Mesodermal cell (in vitro differentiated cells): ENCODE measurements around the gene SERHL2.

ENCODE experiments used
- H3K27ac ChIP-seq: 2 replicates; pipeline ENCODE4 v1.7.0; 2013; ENCODE audit warnings: mild to moderate bottlenecking, low read depth, low read length, moderate library complexity; ENCODE audit not compliant: severe bottlenecking
- H3K36me3 ChIP-seq: 2 replicates; pipeline ENCODE4 v1.7.1; 2013; ENCODE audit warnings: mild to moderate bottlenecking, low read length, moderate library complexity; ENCODE audit not compliant: control insufficient read depth, insufficient read depth
- H3K4me1 ChIP-seq: one replicate; pipeline ENCODE4 v1.7.1; 2013; ENCODE audit warnings: mild to moderate bottlenecking, low read length; ENCODE audit not compliant: insufficient read depth, control insufficient read depth, poor library complexity, severe bottlenecking
- H3K4me3 ChIP-seq: 2 replicates; pipeline ENCODE4 v1.7.0; 2013; ENCODE audit warnings: low read length, control low read depth, mild to moderate bottlenecking; ENCODE audit not compliant: insufficient read depth, poor library complexity, severe bottlenecking; ENCODE audit errors: extremely low read depth
- H3K9me3 ChIP-seq: 2 replicates; pipeline ENCODE4 v1.7.1; 2013; ENCODE audit warnings: mild to moderate bottlenecking, low read length, moderate library complexity; ENCODE audit not compliant: control insufficient read depth
- WGBS, 2 experiments: methylation state at CpG; one replicate each; pipeline ENCODE4 v1.1.5; 2013; ENCODE audit warnings: missing lambda C conversion rate in 2 of 2; ENCODE audit not compliant: insufficient coverage in 2 of 2; 5-methylcytosine and 5-hydroxymethylcytosine counted together

The SERHL2 gene

GRCh38 chr22:42617155-42617983, 63.6 kb downstream of the SERHL2 start:
- no peaks in the 10 kb centered on the region for H3K9me3 ChIP-seq
- no peak overlapping the region for H3K4me3 ChIP-seq
- H3K4me1 ChIP-seq = peaks cover 14% of the 10 kb centered on the region
- no peak overlapping the region for H3K27ac ChIP-seq
- WGBS, 2 experiments = 83 to 90% methylated on average over 13 to 20 of the region's 20 CpGs
- peaks cover 29% of the 10 kb centered on the region for H3K36me3 ChIP-seq

DNA sequence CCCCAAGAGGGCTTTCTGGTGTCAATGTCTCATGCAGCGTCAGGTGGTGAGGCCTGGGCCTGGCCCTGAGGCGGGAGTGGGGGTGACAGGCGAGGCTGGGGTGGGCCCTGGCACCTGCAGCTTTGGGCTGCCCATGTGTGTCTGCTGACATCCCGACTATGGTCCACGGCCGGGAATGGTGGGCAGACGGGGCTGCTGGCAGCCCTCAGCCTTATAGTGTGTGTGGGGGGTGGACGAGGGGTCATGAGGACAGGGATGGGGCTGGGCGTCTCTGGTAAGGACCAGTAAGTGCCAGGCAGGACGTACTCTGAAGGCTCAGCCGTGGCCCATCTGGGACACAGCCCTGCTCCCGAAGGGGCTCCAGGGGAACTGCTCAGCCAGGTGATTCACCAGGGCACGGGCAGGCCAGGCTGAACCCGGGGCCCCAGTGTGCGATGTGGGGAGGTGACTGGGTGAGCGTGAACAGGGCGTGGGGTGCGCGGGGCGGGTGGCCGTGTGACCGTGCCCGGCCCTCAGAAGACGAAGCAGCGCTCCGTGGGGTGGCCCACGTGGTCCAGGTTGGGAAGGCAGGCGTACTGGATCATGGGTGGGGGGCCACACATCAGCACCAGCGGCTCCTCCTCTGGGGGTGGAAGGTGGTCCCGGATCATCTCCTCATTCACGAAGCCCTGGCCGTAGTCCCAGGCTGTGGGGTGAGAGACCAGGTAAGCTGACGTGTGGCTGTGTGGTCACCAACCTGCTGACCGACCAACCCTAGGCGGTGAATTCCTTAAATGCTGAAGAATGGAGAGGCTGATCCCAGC, 65.7 kb downstream of the SERHL2 start:
- Histone ChIP-seq H3K4me1 (peaks cover 8% of the 10 kb centered on the region), H3K27ac (no peak overlapping the region)
- 97% methylated on average over 27 to 35 of the region's 35 CpGs for WGBS, 2 experiments

DNA sequence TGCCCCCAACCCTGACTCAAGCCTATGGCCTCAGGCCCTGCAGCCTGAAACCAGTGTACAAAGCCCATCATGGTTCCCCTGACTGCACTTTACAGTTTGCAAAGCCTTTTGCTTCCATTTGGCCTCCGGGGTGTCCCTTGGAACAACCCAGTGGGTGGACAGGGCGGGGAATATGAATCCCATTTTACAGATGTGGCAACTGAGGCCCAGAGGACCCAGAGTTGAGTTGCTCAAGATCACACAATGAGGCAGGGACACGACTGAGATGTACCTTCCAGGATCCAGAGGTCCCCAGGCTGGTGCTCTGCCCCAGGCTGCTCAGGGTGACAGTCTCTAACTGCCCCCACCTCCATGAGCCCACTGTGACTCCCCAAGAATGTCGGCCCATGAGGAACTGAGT, 66.3 kb downstream of the SERHL2 start:
- Histone ChIP-seq H3K27ac (no peak overlapping the region), H3K4me3 (no peak overlapping the region)

More for the DNA sequence above, 65.7 kb downstream of the SERHL2 start:
- H3K36me3 ChIP-seq = peaks cover 45% of the 10 kb centered on the region
- H3K4me3 ChIP-seq = no peak overlapping the region
- no peaks in the 10 kb centered on the region for H3K9me3 ChIP-seq

GRCh38 chr22:42621505-42622002, 67.8 kb downstream of the SERHL2 start:
- peaks cover 8% of the 10 kb centered on the region for H3K4me1 ChIP-seq
- H3K27ac ChIP-seq = no peak overlapping the region
- H3K9me3 ChIP-seq = no peaks in the 10 kb centered on the region
- peaks cover 62% of the 10 kb centered on the region for H3K36me3 ChIP-seq
- 54 to 60% methylated on average over 9 to 11 of the region's 11 CpGs for WGBS, 2 experiments
- no peak overlapping the region for H3K4me3 ChIP-seq

More for the DNA sequence above, 66.3 kb downstream of the SERHL2 start:
- Histone ChIP-seq H3K4me1 (peaks cover 8% of the 10 kb centered on the region), H3K36me3 (peaks cover 48% of the 10 kb centered on the region), H3K9me3 (no peaks in the 10 kb centered on the region)
- 91 to 96% methylated on average over 3 to 4 of the region's 4 CpGs for WGBS, 2 experiments

- Histone ChIP-seq H3K4me3 (no peak overlapping the region), H3K9me3 (no peaks in the 10 kb centered on the region), H3K36me3 (peaks cover 69% of the 10 kb centered on the region), H3K27ac (no peak overlapping the region), H3K4me1 (peaks cover 8% of the 10 kb centered on the region)
- 91 to 97% methylated on average over 14 to 15 of the region's 20 CpGs for WGBS, 2 experiments
Measured at GRCh38 chr22:42622061-42622710, 68.4 kb downstream of the SERHL2 start.

DNA sequence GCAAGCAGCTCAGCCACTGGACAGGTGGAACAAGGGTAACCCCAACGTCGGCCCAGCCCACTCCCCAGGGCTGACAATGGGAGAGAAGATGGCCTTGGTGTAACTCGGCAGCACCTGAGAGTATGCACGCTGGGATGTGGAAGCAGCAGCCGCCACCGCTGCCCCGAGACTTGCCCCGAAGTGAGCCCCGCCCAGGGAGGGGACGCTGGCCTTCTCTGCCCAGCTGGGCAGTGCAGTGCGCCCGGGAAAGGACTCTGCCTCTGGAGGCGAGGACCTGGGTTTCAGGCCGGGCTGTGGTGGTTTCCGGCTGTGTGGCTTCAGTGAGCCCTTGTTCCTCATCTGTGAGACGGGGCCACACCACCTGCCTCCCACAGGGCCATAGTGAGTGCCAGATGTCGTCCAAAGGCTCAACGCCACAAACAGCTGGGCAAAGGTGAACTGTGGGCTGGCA, 69.6 kb downstream of the SERHL2 start:
- Histone ChIP-seq H3K36me3 (peaks cover 80% of the 10 kb centered on the region), H3K4me1 (peaks cover 5% of the 10 kb centered on the region), H3K4me3 (no peak overlapping the region), H3K27ac (no peak overlapping the region), H3K9me3 (no peaks in the 10 kb centered on the region)
- WGBS, 2 experiments = 93% methylated on average over 18 of the region's 18 CpGs
